ENCODE results near the gene SLC25A48.
"Not testable (repeated sequence)": the region's sequence is repeated elsewhere in the genome, so short reads cannot be mapped to it uniquely, and the experiment has no call there.

The SLC25A48 gene

DNA sequence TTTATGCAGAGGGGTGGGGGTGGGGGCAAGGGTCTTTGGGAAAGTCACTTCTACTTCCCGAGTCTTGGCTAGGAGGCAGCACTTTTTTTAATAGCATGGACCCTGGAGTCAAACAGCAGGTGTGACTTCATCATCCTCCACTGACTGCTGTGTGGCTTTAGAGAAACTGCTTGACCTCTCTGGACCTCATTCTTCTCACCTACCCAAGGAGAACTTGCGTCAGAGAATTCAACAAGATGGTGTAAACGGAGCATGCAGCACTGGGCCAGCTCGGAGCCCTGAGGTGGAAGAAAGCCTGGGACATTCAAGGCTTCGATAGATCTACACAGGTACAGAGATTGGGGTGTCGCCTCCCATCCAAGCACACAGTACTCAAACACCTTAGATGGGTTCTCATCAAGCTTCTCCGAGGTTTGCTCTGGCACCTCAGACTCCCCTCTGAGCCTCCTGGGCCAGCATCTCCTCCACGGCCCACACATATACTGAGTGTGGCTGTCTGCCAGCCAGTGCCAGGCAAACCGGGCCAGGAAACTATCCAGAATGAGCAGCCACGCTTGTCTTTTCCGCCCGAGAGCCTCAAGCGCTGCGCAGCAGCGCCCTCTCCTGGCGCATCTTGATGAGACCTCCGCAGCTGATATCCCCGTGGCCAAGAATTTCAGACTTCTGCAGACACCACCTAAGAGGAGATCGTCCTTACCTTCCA is 4.6 kb upstream of the SLC25A48 start:
- peak in 54 of 58 donors; percentile 34 to 87 (median 62) for DNase-seq

DNA sequence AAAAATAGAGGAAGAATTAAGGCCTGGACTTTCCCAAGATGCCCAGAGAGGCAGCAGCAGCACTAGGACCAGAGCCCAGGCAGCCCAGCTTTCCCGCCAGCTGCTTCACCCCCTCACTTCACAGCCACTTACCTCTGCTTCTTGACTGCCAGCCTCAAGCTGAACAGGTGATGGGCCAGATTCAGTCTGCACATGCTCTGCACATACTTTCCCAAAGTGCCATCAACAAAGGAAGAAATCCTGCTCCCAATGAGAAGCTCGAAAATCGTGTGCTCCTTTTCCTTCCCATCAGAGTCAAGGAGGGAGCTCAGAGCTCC is 4.1 kb upstream of the SLC25A48 start:
- DNase-seq = no peak

DNA sequence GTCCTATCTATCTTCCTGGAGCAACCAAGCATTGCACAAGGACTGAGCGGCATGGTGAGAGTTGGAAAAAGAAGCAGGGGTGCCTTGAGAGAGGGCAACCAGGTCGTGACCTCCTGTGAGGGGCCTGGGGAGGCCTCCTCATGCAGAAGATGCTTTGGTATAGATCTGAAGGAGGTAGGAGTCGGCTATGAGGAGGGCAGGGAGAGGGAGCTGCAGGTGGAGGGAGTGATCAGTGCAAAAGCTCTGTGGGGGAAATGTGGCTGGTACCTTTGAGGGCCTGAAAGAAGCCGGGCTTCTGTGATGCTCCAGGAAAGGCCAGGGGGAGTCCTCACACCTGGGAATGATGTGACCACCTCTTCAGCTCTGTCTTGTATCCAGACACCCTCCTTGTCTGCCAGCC is 3.6 kb upstream of the SLC25A48 start:
- DNase-seq = no peak

DNA sequence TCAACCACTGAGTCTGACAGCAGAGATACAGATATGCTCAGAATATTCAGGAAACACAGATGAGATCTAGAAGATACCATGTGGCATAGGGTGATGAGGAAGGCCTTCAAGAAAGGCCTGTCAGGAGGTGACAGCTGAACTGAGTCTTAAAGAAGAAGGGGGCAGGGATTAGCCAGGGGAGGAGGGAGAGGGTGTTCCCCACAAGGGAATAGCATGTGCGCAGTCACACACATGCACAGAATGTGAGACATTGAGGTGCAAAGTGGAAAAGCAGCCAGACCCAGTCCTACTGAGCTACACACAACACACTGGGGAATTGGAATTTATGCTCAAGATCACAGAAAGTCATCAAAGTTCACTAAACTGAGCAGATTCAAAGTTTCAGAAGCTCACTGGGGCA is 3.0 kb upstream of the SLC25A48 start:
- DNase-seq = no peak

DNA sequence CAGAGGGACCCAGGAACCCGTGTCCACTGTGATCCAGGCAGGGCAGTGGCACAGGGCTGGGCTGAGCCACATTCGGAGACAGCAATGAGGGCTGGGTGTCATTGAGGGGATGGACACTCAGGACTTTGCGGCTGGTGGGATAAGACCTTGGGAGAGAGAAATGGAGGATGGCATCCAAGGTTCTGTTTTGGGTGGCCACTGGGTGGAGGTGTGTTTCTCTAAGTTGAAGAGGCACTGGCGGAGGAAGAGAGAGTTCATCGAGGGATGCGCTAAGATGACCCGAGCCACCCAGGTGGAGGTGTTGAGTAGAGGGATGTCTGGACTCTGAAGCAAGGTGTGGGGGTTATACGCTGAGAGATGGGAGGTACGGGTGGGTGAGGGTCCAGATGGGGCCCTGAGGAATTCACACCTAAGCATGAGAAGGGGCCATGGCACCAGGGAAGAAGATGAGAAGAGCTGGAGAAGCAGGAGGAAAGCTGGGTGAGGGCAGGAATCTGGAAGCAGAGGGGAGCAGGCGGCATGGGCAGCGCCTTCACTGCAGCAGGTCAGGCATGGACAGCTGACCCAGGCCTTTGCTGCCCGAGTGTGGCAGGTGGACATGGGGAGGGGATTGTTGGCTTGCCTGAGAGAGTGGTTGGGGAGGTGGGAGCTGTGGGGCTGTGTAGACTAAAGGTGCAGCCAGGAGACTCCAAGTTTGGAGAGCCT is 2.5 kb upstream of the SLC25A48 start:
- no peak for DNase-seq

DNA sequence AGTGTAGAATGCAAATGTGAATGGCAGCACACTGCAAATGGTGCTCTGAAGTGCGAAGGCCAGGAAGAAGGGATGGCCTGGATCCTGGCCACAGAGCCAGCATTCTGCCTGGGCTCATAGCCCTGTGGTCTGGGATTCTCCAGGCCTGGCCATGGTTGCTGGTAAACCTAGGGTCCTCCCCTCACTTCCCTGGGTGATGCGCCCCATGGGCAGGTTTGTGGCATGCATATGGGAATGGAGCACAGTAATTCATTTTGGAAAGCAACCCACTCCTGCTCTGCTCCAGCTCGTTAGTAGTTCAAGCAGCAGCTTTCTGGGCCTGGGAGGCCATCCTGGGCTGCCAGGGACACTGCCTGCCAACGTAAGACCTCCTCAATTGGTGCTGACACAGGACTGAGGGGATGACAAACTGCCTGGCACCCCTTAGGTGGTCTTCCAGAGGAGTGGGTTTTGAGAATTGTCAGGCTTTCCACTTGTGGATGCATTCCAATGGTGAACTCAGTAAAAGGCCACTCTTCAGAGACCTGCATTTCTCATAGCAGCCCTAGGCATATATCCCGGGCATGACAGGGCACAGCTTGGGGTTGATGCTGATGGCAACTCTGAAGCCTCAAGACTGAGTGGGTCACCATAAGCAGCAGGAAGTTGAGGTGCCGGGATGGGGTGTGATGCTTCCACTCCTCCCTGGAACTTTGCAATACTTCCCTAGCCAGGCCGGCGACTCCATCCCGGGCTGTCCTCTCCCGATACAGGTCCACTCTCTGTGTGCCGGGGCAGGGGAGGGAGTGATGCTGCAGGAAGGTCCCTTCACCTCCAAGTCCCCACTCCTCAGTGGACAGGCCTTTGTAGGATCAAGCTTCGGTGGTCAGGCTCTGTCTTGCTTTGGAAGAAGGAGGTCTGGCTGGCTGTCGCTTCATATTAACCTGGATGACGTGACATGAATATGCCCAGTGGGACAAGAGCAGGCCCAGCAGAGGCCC is 1.2 kb upstream of the SLC25A48 start:
- DNase-seq = peak in 7 of 58 donors; percentile 12 to 58 (median 32)

DNA sequence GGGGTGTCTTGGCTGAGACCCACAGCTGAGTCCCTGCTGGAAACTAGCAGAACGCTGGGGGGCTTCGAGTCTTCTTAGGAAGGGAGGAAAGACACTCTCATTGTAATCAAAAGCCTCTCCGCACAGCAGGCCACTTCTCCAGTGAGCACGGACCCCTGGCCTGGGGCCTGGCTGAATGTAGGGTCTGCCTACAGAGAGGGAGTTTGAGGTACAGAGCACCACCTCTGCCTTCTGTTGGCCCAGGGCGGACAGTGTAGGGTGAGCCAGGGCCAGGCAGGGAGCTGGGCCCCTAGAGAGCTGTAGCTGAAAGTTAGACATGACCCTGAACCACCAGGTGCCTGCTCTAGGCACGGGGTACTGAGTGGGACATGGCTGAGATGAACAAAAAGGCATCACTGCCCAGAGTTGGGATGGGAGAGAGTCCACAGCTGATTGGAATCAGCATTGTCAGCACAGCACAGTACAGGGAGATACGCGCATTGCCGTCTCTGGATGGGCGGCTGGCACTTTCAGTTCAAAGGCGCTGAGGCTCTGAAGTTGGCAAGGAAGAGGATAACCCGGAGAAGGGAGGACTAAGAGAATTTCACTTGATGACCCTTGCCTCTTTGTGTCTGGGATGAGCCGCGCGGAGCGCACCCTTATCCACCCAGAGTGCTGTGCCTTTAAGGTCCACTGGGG is 363 bp upstream of the SLC25A48 start:
- peak in 9 of 58 donors; percentile 18 to 62 (median 45) for DNase-seq

DNA sequence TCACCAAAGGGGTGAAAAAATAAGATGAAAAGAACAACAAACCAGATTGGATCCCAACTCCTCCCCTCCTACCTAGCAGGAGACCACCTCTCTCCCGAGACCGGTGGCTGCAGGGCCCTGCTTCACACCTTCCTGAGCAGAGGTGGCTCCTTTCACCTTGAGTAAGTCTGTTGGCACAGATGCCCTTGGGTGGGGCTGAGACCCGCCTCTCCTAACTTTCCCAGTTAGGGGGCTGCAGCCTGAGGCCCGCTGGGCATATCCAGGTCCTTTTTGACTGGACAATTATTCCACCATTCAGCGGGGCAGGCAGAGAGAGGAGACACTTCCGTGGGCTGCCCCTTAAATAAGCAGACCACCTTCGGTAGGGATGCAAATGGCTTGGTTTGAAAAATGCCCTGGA is 1.3 kb downstream of the SLC25A48 start:
- DNase-seq = no peak

DNA sequence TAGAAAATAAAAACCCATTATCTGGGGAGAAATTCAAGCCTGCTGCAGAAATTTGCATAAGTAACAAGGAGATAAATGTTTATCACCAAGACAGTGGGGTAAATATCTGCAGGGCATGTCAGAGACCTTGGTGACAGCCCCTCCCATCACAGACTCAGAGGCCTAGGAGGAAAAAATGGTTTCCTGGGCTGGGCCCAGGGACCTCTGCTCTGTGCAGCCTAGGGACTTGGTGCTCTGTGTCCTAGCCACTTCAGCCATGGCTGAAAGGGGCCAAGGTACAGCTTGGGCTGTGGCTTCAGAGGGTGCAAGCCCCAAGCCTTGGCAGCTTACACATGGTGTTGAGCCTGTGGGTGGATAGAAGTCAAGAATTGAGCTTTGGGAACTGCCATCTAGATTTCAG is 3.9 kb downstream of the SLC25A48 start:
- DNase-seq = not testable (repeated sequence)

DNA sequence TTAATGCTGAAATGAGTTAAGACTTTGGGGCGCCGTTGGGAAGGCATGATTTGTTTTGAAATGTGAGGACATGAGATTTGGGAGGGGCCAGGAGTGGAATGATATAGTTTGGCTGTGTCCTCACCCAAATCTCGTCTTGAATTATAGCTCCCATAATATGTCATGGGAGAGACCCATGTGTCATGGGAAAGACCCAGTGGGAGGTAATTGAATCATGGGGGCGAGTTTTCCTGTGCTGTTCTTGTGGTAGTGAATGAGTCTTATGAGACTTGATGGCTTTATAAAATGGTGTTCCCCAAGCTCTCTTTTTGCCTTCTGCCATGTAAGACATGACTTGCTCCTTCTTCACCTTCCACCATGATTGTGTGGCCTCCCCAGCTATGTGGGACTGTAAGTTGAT is 5.1 kb downstream of the SLC25A48 start:
- no peak for DNase-seq

DNA sequence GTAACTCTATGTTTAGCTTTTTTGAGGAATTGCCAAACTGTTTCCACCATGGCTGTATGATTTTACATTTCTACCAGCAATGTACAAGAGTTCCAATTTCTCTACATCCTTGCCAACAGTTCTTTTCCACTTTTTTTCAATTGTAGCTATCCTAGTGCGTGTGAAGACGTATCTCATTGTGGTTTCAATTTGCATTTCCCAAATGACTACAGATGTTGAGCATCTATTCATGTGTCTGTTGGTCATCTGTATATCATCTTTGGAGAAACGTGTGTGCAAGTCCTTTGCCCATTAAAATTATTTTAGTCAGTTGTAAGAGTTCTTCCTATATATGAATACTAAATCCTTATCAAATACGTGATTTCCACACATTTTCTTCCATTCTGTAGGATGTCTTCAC is 6.5 kb downstream of the SLC25A48 start:
- no peak for DNase-seq

DNA sequence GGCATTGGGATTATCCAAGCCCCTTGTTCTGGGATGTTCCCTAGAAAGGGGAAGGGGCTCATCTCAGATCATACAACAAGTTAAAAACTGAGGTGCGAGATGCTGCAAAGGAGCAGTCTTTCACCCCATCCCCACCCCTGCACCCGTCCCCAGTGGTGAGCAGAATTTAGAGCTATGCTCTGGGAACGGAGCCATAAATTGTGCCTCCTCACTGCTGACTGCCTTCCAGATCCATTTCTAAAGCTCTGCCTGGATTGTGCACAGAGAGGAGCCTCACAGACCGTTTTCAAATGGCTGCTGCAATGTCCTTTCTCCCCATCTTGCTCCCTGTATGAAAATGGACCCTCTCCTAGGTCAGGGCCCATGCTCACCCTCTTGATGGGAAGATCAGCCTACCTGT is 8.3 kb downstream of the SLC25A48 start:
- peak in 48 of 58 donors; percentile 11 to 80 (median 48) for DNase-seq

DNA sequence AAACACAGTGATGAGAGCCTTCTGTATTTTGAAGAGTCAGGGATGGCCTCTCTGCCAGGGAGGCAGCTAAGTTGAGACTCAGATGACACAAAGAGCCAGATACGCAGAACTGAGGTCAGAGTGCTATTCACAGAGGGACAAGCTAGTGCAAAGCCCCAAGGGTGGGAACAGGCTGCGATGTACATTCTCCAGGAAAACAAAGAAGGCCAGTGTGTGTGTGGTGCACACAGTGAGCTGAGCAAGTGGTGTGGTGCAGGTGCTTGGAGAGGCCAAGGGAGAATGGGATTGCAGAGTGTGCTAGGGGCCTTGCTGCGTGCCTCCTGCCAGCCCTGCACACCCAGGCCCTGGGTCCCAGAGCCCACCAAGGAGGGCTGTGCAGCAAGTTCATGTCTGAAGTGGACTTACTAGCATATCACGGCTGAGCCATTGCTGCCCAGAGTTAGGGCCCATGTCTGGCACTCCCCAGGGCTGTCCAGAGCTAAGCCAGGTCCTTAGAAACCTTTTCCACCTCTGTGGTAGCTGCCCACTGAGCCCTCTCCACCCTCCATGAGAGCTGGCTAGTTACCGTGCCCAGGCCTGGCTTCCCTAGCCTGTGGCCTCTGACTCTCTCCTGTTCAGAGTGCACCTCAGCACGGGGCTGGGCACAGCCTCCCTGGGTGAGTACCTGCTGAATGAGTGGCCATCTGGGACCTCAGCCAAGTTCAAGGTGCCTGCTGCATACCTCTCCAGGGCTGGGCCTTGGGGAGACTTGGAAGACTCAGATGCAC is 9.3 kb downstream of the SLC25A48 start:
- DNase-seq = peak in 44 of 58 donors; percentile 14 to 88 (median 52)

DNA sequence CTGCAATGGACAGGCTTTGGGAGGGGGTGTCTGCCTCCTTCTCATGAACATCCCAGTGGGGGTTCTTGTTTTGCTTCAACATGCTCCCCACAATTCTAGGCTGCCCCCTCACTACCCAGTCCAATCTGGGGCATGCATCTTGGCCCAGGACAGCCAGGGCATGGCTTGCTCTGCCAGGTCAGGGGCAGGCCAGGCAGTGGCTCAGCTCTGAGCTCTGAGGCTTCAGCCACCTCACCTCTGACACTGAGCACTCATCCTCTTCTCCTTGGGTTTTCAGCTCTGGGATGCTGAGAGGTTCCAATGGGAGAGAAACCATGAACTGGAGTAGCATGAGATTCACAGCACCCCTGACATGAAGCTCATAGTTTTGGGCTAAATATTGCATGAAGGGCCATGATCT is 11.8 kb downstream of the SLC25A48 start:
- DNase-seq = no peak

DNA sequence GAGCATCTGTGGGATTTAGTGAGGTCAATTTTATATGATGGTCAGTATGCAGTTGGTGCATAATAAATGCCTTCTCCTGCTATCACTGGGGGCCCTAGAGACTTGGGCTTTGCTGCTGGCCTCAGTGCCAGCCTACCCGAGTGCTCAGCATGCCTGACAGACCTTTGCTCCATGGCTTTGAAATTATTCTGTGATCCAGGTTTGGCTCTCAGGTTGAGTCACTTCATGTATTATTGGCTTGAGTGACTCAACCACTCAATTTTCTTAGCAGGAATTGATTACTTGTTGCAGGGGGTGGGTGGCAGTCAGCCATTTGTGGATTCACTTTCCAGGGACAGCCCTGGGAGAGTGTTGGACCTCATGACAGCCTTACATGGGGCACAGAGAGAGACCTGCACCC is 13.5 kb downstream of the SLC25A48 start:
- DNase-seq = no peak

DNA sequence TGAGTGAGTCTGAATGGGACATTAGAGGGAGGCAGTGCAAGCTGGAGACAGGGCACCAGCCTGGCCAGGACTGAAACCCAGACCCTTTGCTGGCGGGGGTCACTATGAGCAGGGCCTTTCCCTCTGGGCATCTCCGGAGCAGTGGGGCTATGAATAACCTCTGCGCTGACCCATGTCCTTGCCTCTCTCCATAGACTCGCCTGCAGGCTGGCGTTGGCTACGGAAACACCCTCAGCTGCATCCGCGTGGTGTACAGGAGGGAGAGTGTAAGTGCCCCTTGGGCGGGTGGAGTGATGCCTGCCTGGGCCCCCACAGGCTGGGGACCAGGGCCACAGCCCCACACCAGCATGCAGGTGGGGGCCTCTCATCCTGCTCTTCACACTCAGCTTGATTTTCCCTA is 15.8 kb downstream of the SLC25A48 start:
- no peak for DNase-seq

DNA sequence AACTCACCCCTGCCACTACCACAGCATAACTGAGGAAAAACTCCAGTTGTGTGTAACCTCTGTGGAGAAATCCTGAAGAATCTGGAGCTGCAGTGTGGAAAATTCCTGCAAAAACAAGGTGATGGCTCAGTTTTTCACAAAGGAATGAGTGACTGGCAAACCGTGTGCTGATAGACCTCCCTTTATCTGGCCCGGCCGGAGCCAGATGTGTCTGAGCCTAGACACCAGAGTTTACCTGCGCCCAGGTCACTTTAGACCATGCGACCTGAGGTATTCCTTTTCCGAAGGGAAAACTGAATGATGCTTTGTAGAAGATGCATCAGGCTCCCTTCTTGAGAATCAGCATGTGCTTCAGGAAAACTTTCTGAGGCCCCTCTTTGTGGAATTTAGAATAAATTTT is 16.2 kb downstream of the SLC25A48 start:
- no peak for DNase-seq

DNA sequence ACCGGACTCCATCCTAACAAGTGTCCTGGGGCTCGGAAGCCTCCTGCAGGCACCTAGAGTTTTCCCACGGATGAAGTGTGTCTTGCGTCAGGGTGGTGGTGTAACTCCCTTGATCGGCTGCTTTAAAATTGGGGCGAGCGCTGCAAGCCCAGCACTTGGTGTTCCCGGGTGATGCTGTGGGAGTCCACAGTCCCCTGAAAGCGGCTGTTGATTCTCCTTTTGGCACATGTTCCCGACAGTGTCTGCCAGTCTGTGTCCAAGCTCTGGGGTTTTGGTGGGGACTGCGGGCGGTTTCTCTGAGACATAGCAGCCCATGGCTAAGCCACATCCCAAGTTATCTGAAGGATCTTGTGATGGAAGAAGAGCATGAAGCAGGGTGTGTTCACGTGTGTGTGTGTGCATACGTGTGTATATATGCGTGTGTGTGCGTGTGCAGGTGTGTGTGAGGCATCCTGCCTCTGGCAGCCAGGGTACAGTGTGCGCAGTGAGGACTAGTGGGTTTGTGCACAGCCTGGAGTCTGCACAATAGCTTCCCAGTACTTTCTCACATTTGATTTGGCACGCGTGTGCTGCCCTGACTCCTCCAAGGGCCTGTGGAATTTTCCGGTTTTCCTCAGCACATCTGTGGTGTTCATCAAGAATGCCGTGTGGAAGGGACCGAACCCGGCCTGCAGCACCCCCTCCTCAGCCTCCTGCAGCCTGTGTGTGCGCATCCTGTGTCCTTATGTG is 16.9 kb downstream of the SLC25A48 start:
- DNase-seq = peak in 40 of 58 donors; percentile 7 to 82 (median 35)

DNA sequence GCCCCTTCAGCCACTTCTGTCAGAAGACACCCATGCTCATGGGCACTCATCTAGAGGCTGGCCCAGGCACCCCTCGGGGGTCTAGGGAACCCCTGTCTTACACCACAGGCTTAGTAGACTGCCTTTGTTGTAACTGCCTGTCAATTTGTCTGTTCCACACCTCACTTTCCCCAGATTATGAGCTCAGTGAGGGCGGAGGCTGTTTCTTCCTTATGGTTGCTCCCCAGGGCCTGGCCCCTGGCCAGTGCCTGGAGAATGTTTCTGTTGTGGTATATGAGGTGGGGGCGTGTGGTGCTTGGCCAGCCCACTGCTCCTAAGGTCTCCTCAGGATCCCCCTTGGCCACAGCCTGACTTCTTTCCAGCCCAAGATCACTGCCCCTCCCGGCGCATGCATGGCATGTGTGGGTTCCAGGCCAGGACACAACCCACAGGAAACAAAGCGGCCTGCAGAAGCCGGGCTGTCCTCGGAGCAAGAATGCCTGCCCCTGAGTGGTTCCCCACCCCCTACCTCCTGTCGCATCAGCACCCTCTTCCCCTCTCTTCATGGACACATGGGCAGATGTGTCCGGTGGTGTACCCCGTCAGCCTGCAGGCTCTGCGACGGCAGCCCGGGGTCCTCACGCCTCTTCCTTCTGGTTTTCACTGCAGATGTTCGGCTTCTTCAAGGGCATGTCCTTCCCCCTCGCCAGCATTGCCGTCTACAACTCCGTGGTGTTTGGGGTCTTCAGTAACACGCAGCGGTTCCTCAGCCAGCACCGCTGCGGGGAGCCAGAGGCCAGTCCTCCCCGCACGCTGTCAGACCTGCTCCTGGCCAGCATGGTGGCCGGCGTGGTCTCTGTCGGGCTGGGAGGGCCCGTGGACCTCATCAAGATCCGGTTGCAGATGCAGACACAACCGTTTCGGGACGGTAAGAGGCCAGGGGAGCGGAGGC is 17.7 kb downstream of the SLC25A48 start:
- no peak for DNase-seq
